SK-N-SH (cell line): ENCODE results near the gene SRSF1. TPM values are rescaled to one million over a fixed set of nuclear protein-coding genes. Genes with fewer than 3 reads are reported as not detected.

ENCODE experiments used
- CTCF ChIA-PET: fragments of 300-600, 350-600 bp; formaldehyde crosslinking; extraction: SDS; loops from one replicate; lab custom pipeline; 2021; lab: Yijun Ruan, JAX
- POLR2A ChIA-PET: fragments of 350-600 bp; sonication (Branson Sonifier 250); formaldehyde crosslinking; extraction: SDS; loops from one replicate; lab custom pipeline; 2020; ENCODE audit warnings: antibody characterized with exemption, inconsistent platforms; lab: Yijun Ruan, JAX
- DNase-seq: peaks from one replicate; pipeline ENCODE4 v3.0.0; 2012
- H2AFZ ChIP-seq: fragments of 200-600 bp; sonication (generic); 2 replicates; pipeline ENCODE4 v1.8.1; 2016; ENCODE audit warnings: antibody characterized with exemption, mild to moderate bottlenecking, low read depth
- H3F3A ChIP-seq: fragments of 200-600 bp; sonication (generic); replicated peaks from 2 replicates; pipeline ENCODE3; 2016; ENCODE audit warnings: antibody characterized with exemption, mild to moderate bottlenecking; ENCODE audit not compliant: insufficient read depth
- H3K27ac ChIP-seq, 2 experiments: fragments of 200-500 bp in 1 of 2; fragments of 200-600 bp in 1 of 2; sonication (Bioruptor generic) in 1 of 2; sonication (generic), shearing (Covaris generic) in 1 of 2; 2 replicates each; pipeline versions ENCODE4 v1.5.1 to v1.6.1; 2014 to 2016; ENCODE audit warnings: low read depth in 2 of 2, inconsistent platforms in 1 of 2, low read length in 1 of 2, mild to moderate bottlenecking in 1 of 2, mixed read lengths in 1 of 2
- H3K27me3 ChIP-seq: fragments of 200-600 bp; sonication (generic), shearing (Covaris generic); 2 replicates; pipeline ENCODE4 v1.6.1; 2016; ENCODE audit warnings: mixed run types; ENCODE audit not compliant: insufficient read depth
- H3K36me3 ChIP-seq, 2 experiments: fragments of 200-500 bp in 1 of 2; fragments of 200-600 bp in 1 of 2; sonication (Bioruptor generic) in 1 of 2; sonication (generic) in 1 of 2; replicated peaks in 1 of 2; 2 replicates each; pipeline versions ENCODE3 to v1.5.1; 2014 to 2016; ENCODE audit warnings: low read length in 1 of 2, mild to moderate bottlenecking in 1 of 2; ENCODE audit not compliant: insufficient read depth in 2 of 2, control insufficient read depth in 1 of 2
- H3K4me1 ChIP-seq, 2 experiments: fragments of 200-500 bp in 1 of 2; fragments of 200-600 bp in 1 of 2; sonication (Bioruptor generic) in 1 of 2; sonication (generic), shearing (Covaris generic) in 1 of 2; 2 replicates each; pipeline versions ENCODE4 v1.5.1 to v1.6.1; 2014 to 2016; ENCODE audit warnings: low read depth in 1 of 2, low read length in 1 of 2, mixed run types in 1 of 2; ENCODE audit not compliant: insufficient read depth in 2 of 2, control insufficient read depth in 1 of 2
- H3K4me2 ChIP-seq: fragments of 200-600 bp; sonication (generic), shearing (Covaris generic); 2 replicates; pipeline ENCODE4 v1.6.1; 2017; ENCODE audit warnings: mixed run types
- H3K4me3 ChIP-seq, 2 experiments: fragments of 200-500 bp in 1 of 2; fragments of 200-600 bp in 1 of 2; sonication (Bioruptor generic) in 1 of 2; sonication (generic), shearing (Covaris generic) in 1 of 2; 2 replicates each; pipeline versions ENCODE4 v1.5.1 to v1.8.1; 2014 to 2016; ENCODE audit warnings: low read depth in 2 of 2, inconsistent platforms in 1 of 2, low read length in 1 of 2, mild to moderate bottlenecking in 1 of 2, mixed read lengths in 1 of 2, moderate library complexity in 1 of 2
- H3K79me2 ChIP-seq: fragments of 200-600 bp; sonication (generic); 2 replicates; pipeline ENCODE4 v1.8.1; 2017; ENCODE audit warnings: mild to moderate bottlenecking; ENCODE audit not compliant: insufficient read depth
- H3K9ac ChIP-seq: fragments of 200-600 bp; sonication (generic); 2 replicates; pipeline ENCODE4 v1.6.1; 2017; ENCODE audit warnings: mixed run types
- H3K9me2 ChIP-seq: fragments of 200-600 bp; sonication (generic); 2 replicates; pipeline ENCODE4 v1.6.1; 2017; ENCODE audit warnings: mixed run types
- H3K9me3 ChIP-seq: fragments of 200-600 bp; sonication (generic); 2 replicates; pipeline ENCODE4 v1.6.1; 2017; ENCODE audit warnings: mixed run types, mild to moderate bottlenecking, moderate library complexity
- H4K20me1 ChIP-seq: fragments of 200-600 bp; sonication (generic); 2 replicates; pipeline ENCODE4 v1.6.1; 2017; ENCODE audit warnings: mild to moderate bottlenecking, mixed run types; ENCODE audit not compliant: insufficient read depth
- CTCF ChIP-seq: fragments of 200-600 bp; sonication (generic); IDR thresholded peaks from 2 replicates; pipeline ENCODE4 v1.6.1; 2017; ENCODE audit warnings: antibody characterized with exemption, mild to moderate bottlenecking, moderate library complexity
- ELF1 ChIP-seq: IDR thresholded peaks from 2 replicates; pipeline ENCODE4 v1.4.0; 2012
- EP300 ChIP-seq, 2 experiments: IDR thresholded peaks; 2 replicates each; pipeline versions ENCODE4 v1.4.0 to v1.6.1; 2012; ENCODE audit warnings: borderline replicate concordance in 1 of 2, low read depth in 1 of 2, low read length in 1 of 2
- EZH2phosphoT487 ChIP-seq: fragments of 200-600 bp; sonication (generic); IDR thresholded peaks from 2 replicates; pipeline ENCODE4 v1.6.1; 2017; ENCODE audit warnings: low read depth, mixed run types, mild to moderate bottlenecking, antibody characterized with exemption, moderate library complexity, borderline replicate concordance
- FOSL2 ChIP-seq: IDR thresholded peaks from 2 replicates; pipeline ENCODE4 v1.4.0; 2012; ENCODE audit warnings: low read depth, mild to moderate bottlenecking, moderate library complexity, borderline replicate concordance
- FOXJ3 ChIP-seq: sonication (generic); formaldehyde crosslinking; IDR thresholded peaks from 2 replicates; pipeline ENCODE4 v1.5.1; 2020; ENCODE audit warnings: mild to moderate bottlenecking, missing genetic modification reagents
- FOXM1 ChIP-seq: IDR thresholded peaks from 2 replicates; pipeline ENCODE4 v1.4.0; 2012; ENCODE audit warnings: low read depth, mild to moderate bottlenecking
- GABPA ChIP-seq: IDR thresholded peaks from 2 replicates; pipeline ENCODE4 v1.4.0; 2012; ENCODE audit warnings: low read depth, mild to moderate bottlenecking
- IRF3 ChIP-seq: fragments of 150-350 bp; IDR thresholded peaks from 2 replicates; pipeline ENCODE4 v1.6.1; 2016; ENCODE audit warnings: mild to moderate bottlenecking, low read depth, low read length
- MAX ChIP-seq: IDR thresholded peaks from 2 replicates; pipeline ENCODE4 v1.4.0; 2012; ENCODE audit warnings: low read depth
- MEF2A ChIP-seq: IDR thresholded peaks from 2 replicates; pipeline ENCODE4 v1.4.0; 2012; ENCODE audit warnings: low read depth, borderline replicate concordance
- NFIC ChIP-seq: IDR thresholded peaks from 2 replicates; pipeline ENCODE4 v1.4.0; 2012; ENCODE audit warnings: borderline replicate concordance
- NRF1 ChIP-seq: IDR thresholded peaks from 2 replicates; pipeline ENCODE4 v1.6.1; 2012; ENCODE audit warnings: low read depth, mild to moderate bottlenecking, low read length
- PBX3 ChIP-seq: IDR thresholded peaks from 2 replicates; pipeline ENCODE4; 2012
- POLR2AphosphoS5 ChIP-seq: IDR thresholded peaks from 2 replicates; pipeline ENCODE4 v1.6.1; 2012; ENCODE audit warnings: low read depth, low read length
- RAD21 ChIP-seq: IDR thresholded peaks from 2 replicates; pipeline ENCODE4 v1.6.1; 2012; ENCODE audit warnings: mild to moderate bottlenecking, low read length
- RCOR1 ChIP-seq: fragments of 150-350 bp; IDR thresholded peaks from 2 replicates; pipeline ENCODE4 v1.6.1; 2017; ENCODE audit warnings: antibody characterized with exemption, low read length
- REST ChIP-seq: IDR thresholded peaks from 2 replicates; pipeline ENCODE4 v1.6.1; 2012; ENCODE audit warnings: mild to moderate bottlenecking, low read depth, low read length, moderate library complexity
- RFX5 ChIP-seq: IDR thresholded peaks from 2 replicates; pipeline ENCODE4 v1.6.1; 2012; ENCODE audit warnings: mild to moderate bottlenecking, improper control_type of control experiment, low read length
- RXRA ChIP-seq: IDR thresholded peaks from 2 replicates; pipeline ENCODE4 v1.4.0; 2012; ENCODE audit warnings: low read depth, mild to moderate bottlenecking, borderline replicate concordance
- SIN3A ChIP-seq: IDR thresholded peaks from 2 replicates; pipeline ENCODE4 v1.6.1; 2012; ENCODE audit warnings: low read depth, mild to moderate bottlenecking, low read length, moderate library complexity, borderline replicate concordance
- SMC3 ChIP-seq: IDR thresholded peaks from 2 replicates; pipeline ENCODE4 v1.6.1; 2012; ENCODE audit warnings: low read depth, low read length, improper control_type of control experiment
- TAF1 ChIP-seq: IDR thresholded peaks from 2 replicates; pipeline ENCODE4 v1.6.1; 2012; ENCODE audit warnings: low read depth, mild to moderate bottlenecking, low read length, moderate library complexity, borderline replicate concordance
- TCF12 ChIP-seq: IDR thresholded peaks from 2 replicates; pipeline ENCODE4 v1.4.0; 2012
- TEAD4 ChIP-seq: IDR thresholded peaks from 2 replicates; pipeline ENCODE4 v1.4.0; 2012; ENCODE audit warnings: mild to moderate bottlenecking, borderline replicate concordance; ENCODE audit not compliant: insufficient read depth
- USF1 ChIP-seq: IDR thresholded peaks from 2 replicates; pipeline ENCODE4 v1.4.0; 2012; ENCODE audit warnings: low read depth, borderline replicate concordance
- YY1 ChIP-seq: IDR thresholded peaks from 2 replicates; pipeline ENCODE4 v1.4.0; 2012; ENCODE audit warnings: low read depth, mild to moderate bottlenecking
- WGBS: methylation state at CpG from one replicate; pipeline ENCODE4 v1.1.6; 2017; ENCODE audit warnings: low lambda C conversion rate; 5-methylcytosine and 5-hydroxymethylcytosine counted together
- polyA plus RNA-seq, 3 experiments: library from polyadenylated mRNA; depleted of rRNA; stranded (reverse); fragments of >200 nt; gene quantifications; 2 replicates each; pipeline ENCODE4 v1.2.3, GENCODE V29; 2012

The SRSF1 gene
- polyA plus RNA-seq, 1 of the 3 experiments (the other 2 are of a cell fraction): 248 TPM

GRCh38 chr17:57985675-57985974 lies 21.4 kb downstream of the SRSF1 start:
- CTCF ChIA-PET: interaction anchor here (1.1 to 3.6 kb wide), 23 partner anchors 8 to 187 kb away, joined by 3 to 29 read pairs (median 6); partner anchors contain the start of gene CUEDC1
- Histone ChIP-seq H4K20me1 (peaks cover 53% of the 10 kb centered on the region), H3K79me2 (peaks cover 71% of the 10 kb centered on the region), H3K9me3 (no peaks in the 10 kb centered on the region), H3K4me3 (peak overlapping the region; percentile 78 to 98), H3K36me3 (peaks cover 35 to 54% of the 10 kb centered on the region in 2 experiments), H3K9ac (peak overlapping the region; percentile 98), H3F3A (peaks cover 53% of the 10 kb centered on the region), H3K27ac (peak overlapping the region; percentile 78 to 96), H2AFZ (no peak overlapping the region), H3K4me1 (peaks cover 20 to 55% of the 10 kb centered on the region in 2 experiments), H3K27me3 (no peaks in the 10 kb centered on the region), H3K4me2 (peak overlapping the region; percentile 91), H3K9me2 (no peaks in the 10 kb centered on the region)
- 0% methylated on average over 1 of the region's 1 CpG for WGBS
- POLR2A ChIA-PET: interaction anchor here (1.0 to 1.5 kb wide), 2 partner anchors 21 to 81 kb away, joined by 4 to 5 read pairs; no protein-coding TSS in a partner anchor
- peak; percentile 48 for DNase-seq
- TF ChIP-seq RCOR1: no peak
- TF ChIP-seq CTCF: no peak
- no peak for TF ChIP-seq TAF1
- peak; percentile 43; the same call in 1 of the 2 replicates for TF ChIP-seq YY1
- no peak for TF ChIP-seq GABPA
- no peak for TF ChIP-seq EZH2phosphoT487
- no peak for TF ChIP-seq USF1
- TF ChIP-seq EP300 (IDR thresholded peaks at IDR 0.05; ENCODE audit: borderline replicate concordance in 1 of 2, low read depth in 1 of 2, low read length in 1 of 2): peak; percentile 30 to 58; a peak in 2 of 4 replicates
- peak; percentile 89 for TF ChIP-seq FOSL2
- no peak; the same call in 1 of the 2 replicates for TF ChIP-seq NFIC
- TF ChIP-seq NRF1: no peak
- TF ChIP-seq FOXM1: no peak
- no peak for TF ChIP-seq RFX5
- no peak for TF ChIP-seq REST
- no peak for TF ChIP-seq FOXJ3
- TF ChIP-seq SIN3A: no peak
- peak; percentile 18; the same call in 1 of the 2 replicates for TF ChIP-seq RAD21
- peak; percentile 25; the same call in 1 of the 2 replicates for TF ChIP-seq TEAD4
- no peak for TF ChIP-seq ELF1
- TF ChIP-seq IRF3: no peak
- peak; percentile 87 for TF ChIP-seq PBX3
- TF ChIP-seq TCF12: peak; percentile 74
- no peak for TF ChIP-seq RXRA
- no peak for TF ChIP-seq SMC3
- no peak for TF ChIP-seq MEF2A
- TF ChIP-seq MAX: no peak
- peak; percentile 65; the same call in 1 of the 2 replicates for TF ChIP-seq POLR2AphosphoS5
